GOT3 (cell line): Measurements from ENCODE around the gene TCERG1L.
"Not testable (repeated sequence)": the region's sequence is repeated elsewhere in the genome, so short reads cannot be mapped to it uniquely, and the experiment has no call there.

ENCODE experiments used
- DNase-seq: peaks from one replicate; lab custom pipeline; 2025; ENCODE audit warnings: mixed read lengths; lab: John Stamatoyannopoulos, UW

TCERG1L gene

GRCh38 chr10:131102147-131102546, 209.4 kb downstream of the TCERG1L start:
- DNase-seq = no peak

- not testable (repeated sequence) for DNase-seq
Observed at GRCh38 chr10:131100418-131101410, 210.8 kb downstream of the TCERG1L start.

GRCh38 chr10:131099028-131099726, 212.3 kb downstream of the TCERG1L start:
- no peak for DNase-seq

- no peak for DNase-seq
Observed at GRCh38 chr10:131098416-131098952, 213.0 kb downstream of the TCERG1L start.

GRCh38 chr10:131096031-131096430, 215.5 kb downstream of the TCERG1L start:
- DNase-seq = no peak

GRCh38 chr10:131095313-131095580, 216.3 kb downstream of the TCERG1L start:
- no peak for DNase-seq

GRCh38 chr10:131094527-131095312, 216.8 kb downstream of the TCERG1L start:
- DNase-seq = no peak

- DNase-seq = no peak
Observed at GRCh38 chr10:131093795-131094366, 217.6 kb downstream of the TCERG1L start.

GRCh38 chr10:131093346-131093745, 218.2 kb downstream of the TCERG1L start:
- no peak for DNase-seq

- no peak for DNase-seq
Observed at GRCh38 chr10:131092876-131093275, 218.6 kb downstream of the TCERG1L start.

- no peak for DNase-seq
Observed at GRCh38 chr10:131092386-131092785, 219.1 kb downstream of the TCERG1L start.

- DNase-seq = no peak
Observed at GRCh38 chr10:131091682-131092081, 219.8 kb downstream of the TCERG1L start.

- DNase-seq = no peak
Observed at GRCh38 chr10:131090761-131091661, 220.5 kb downstream of the TCERG1L start.

GRCh38 chr10:131089861-131090260, 221.7 kb downstream of the TCERG1L start:
- no peak for DNase-seq

- DNase-seq = no peak
Observed at GRCh38 chr10:131089150-131089549, 222.4 kb downstream of the TCERG1L start.

GRCh38 chr10:131088619-131089018, 222.9 kb downstream of the TCERG1L start:
- no peak for DNase-seq

- no peak for DNase-seq
Observed at GRCh38 chr10:131087464-131088215, 223.9 kb downstream of the TCERG1L start.

GRCh38 chr10:131086511-131086910, 225.0 kb downstream of the TCERG1L start:
- no peak for DNase-seq

- no peak for DNase-seq
Observed at GRCh38 chr10:131086094-131086493, 225.4 kb downstream of the TCERG1L start.
